H9 (cell line): ENCODE data around the gene GGA2. TPM values are rescaled to one million over a fixed set of nuclear protein-coding genes. Genes with fewer than 3 reads are reported as not detected.

ENCODE experiments used
- DNase-seq: peaks from one replicate; pipeline ENCODE4 v3.0.0-alpha.2; 2017
- H2AFZ ChIP-seq: one replicate; pipeline ENCODE4 v1.6.1; 2013; ENCODE audit warnings: mild to moderate bottlenecking, low read length, control low read depth, moderate library complexity
- H2AK5ac ChIP-seq: 2 replicates; pipeline ENCODE4 v1.6.1; 2013; ENCODE audit warnings: low read length, control low read depth, mixed read lengths; ENCODE audit not compliant: insufficient read length
- H2BK120ac ChIP-seq: one replicate; pipeline ENCODE4 v1.6.1; 2013; ENCODE audit warnings: low read depth, mild to moderate bottlenecking, low read length, control low read depth, inconsistent platforms; ENCODE audit not compliant: poor library complexity, severe bottlenecking
- H2BK12ac ChIP-seq: 2 replicates; pipeline ENCODE4 v1.6.1; 2013; ENCODE audit warnings: low read length, control low read depth, mixed read lengths, low read depth; ENCODE audit not compliant: insufficient read length
- H2BK15ac ChIP-seq: 2 replicates; pipeline ENCODE4 v1.6.1; 2013; ENCODE audit warnings: low read depth, low read length, control low read depth
- H2BK20ac ChIP-seq: one replicate; pipeline ENCODE4 v1.6.1; 2013; ENCODE audit warnings: low read depth, mild to moderate bottlenecking, low read length, control low read depth, inconsistent platforms; ENCODE audit not compliant: poor library complexity, severe bottlenecking
- H2BK5ac ChIP-seq: 2 replicates; pipeline ENCODE4 v1.6.1; 2013; ENCODE audit warnings: low read length, control low read depth, mixed read lengths; ENCODE audit not compliant: insufficient read length
- H3K14ac ChIP-seq: 2 replicates; pipeline ENCODE4 v1.6.1; 2013; ENCODE audit warnings: low read length, control low read depth; ENCODE audit not compliant: insufficient read depth
- H3K18ac ChIP-seq: 2 replicates; pipeline ENCODE4 v1.6.1; 2013; ENCODE audit warnings: low read depth, mild to moderate bottlenecking, mixed read lengths, low read length, control low read depth; ENCODE audit not compliant: insufficient read length
- H3K23ac ChIP-seq: 2 replicates; pipeline ENCODE4 v1.6.1; 2013; ENCODE audit warnings: low read length, control low read depth, mixed read lengths, low read depth; ENCODE audit not compliant: insufficient read length
- H3K23me2 ChIP-seq: 2 replicates; pipeline ENCODE4 v1.6.1; 2013; ENCODE audit warnings: low read depth, mild to moderate bottlenecking, mixed read lengths, low read length, control low read depth; ENCODE audit not compliant: insufficient read length, poor library complexity, severe bottlenecking
- H3K27ac ChIP-seq: 2 replicates; pipeline ENCODE4 v1.5.1; 2013; ENCODE audit warnings: low read length, control low read depth, mixed read lengths, low read depth; ENCODE audit not compliant: insufficient read length
- H3K27me3 ChIP-seq: 2 replicates; pipeline ENCODE4 v1.6.1; 2013; ENCODE audit warnings: low read length, control low read depth, inconsistent platforms; ENCODE audit not compliant: insufficient read depth
- H3K4ac ChIP-seq: 2 replicates; pipeline ENCODE4 v1.6.1; 2013; ENCODE audit warnings: low read depth, mild to moderate bottlenecking, control low read depth, inconsistent platforms, low read length, moderate library complexity
- H3K4me1 ChIP-seq: 2 replicates; pipeline ENCODE4 v1.6.1; 2013; ENCODE audit warnings: low read length, control low read depth, inconsistent platforms; ENCODE audit not compliant: insufficient read depth
- H3K4me2 ChIP-seq: 2 replicates; pipeline ENCODE4 v1.6.1; 2013; ENCODE audit warnings: low read length, control low read depth, mixed read lengths; ENCODE audit not compliant: insufficient read length, insufficient read depth
- H3K56ac ChIP-seq: 2 replicates; pipeline ENCODE4 v1.6.1; 2013; ENCODE audit warnings: low read depth, mild to moderate bottlenecking, mixed read lengths, low read length, control low read depth; ENCODE audit not compliant: insufficient read length
- H3K79me1 ChIP-seq: 2 replicates; pipeline ENCODE4 v1.6.1; 2013; ENCODE audit warnings: low read depth, mild to moderate bottlenecking, moderate library complexity, low read length, control low read depth, inconsistent platforms; ENCODE audit not compliant: insufficient read depth, poor library complexity, severe bottlenecking
- H3K79me2 ChIP-seq: 2 replicates; pipeline ENCODE4 v1.6.1; 2013; ENCODE audit warnings: low read length, control low read depth, inconsistent platforms; ENCODE audit not compliant: insufficient read depth
- H3K9ac ChIP-seq: 2 replicates; pipeline ENCODE4 v1.6.1; 2013; ENCODE audit warnings: low read length, control low read depth, mixed read lengths; ENCODE audit not compliant: insufficient read length; ENCODE audit errors: extremely low read depth
- H3K9me3 ChIP-seq: one replicate; pipeline ENCODE4 v1.6.1; 2013; ENCODE audit warnings: low read depth, low read length, inconsistent platforms; ENCODE audit not compliant: control insufficient read depth
- H3T11ph ChIP-seq: one replicate; pipeline ENCODE4 v1.6.1; 2013; ENCODE audit warnings: mild to moderate bottlenecking, low read length, control low read depth, inconsistent platforms
- H4K20me1 ChIP-seq: one replicate; pipeline ENCODE4 v1.6.1; 2013; ENCODE audit not compliant: control insufficient read depth, insufficient read length, insufficient read depth
- H4K5ac ChIP-seq: 2 replicates; pipeline ENCODE4 v1.6.1; 2013; ENCODE audit warnings: low read depth, mild to moderate bottlenecking, mixed read lengths, low read length, control low read depth; ENCODE audit not compliant: insufficient read length
- H4K8ac ChIP-seq: replicated peaks from 2 replicates; pipeline ENCODE4 v1.6.1; 2013; ENCODE audit warnings: low read length, control low read depth, mixed read lengths, low read depth; ENCODE audit not compliant: insufficient read length
- H4K91ac ChIP-seq: 2 replicates; pipeline ENCODE4 v1.6.1; 2013; ENCODE audit warnings: low read depth, mild to moderate bottlenecking, moderate library complexity, mixed read lengths, low read length, control low read depth; ENCODE audit not compliant: insufficient read length
- H3K27ac Mint-ChIP-seq, 3 experiments: 2 replicates in 2 of 3; 3 replicates in 1 of 3; pipeline ENCODE4 v1.8.0; 2020 to 2021; ENCODE audit warnings: mixed read lengths in 3 of 3, mild to moderate bottlenecking in 1 of 3, moderate library complexity in 1 of 3
- H3K27me3 Mint-ChIP-seq: 2 replicates; pipeline ENCODE4 v1.8.0; 2021; ENCODE audit warnings: low read depth, mild to moderate bottlenecking, moderate library complexity, mixed read lengths
- H3K36me3 Mint-ChIP-seq, 3 experiments: 2 replicates in 2 of 3; 3 replicates in 1 of 3; pipeline ENCODE4 v1.8.0; 2020 to 2021; ENCODE audit warnings: low read depth in 3 of 3, mixed read lengths in 3 of 3; ENCODE audit not compliant: insufficient read depth in 1 of 3
- H3K4me1 Mint-ChIP-seq, 2 experiments: 2 replicates each; pipeline ENCODE4 v1.8.0; 2020; ENCODE audit warnings: mixed read lengths in 2 of 2
- H3K4me3 Mint-ChIP-seq, 2 experiments: 2 replicates in 1 of 2; 3 replicates in 1 of 2; pipeline ENCODE4 v1.8.0; 2020 to 2021; ENCODE audit warnings: mild to moderate bottlenecking in 2 of 2, mixed read lengths in 2 of 2, moderate library complexity in 1 of 2
- H3K9me3 Mint-ChIP-seq, 2 experiments: 2 replicates in 1 of 2; 3 replicates in 1 of 2; pipeline ENCODE4 v1.8.0; 2020; ENCODE audit warnings: mild to moderate bottlenecking in 2 of 2, mixed read lengths in 2 of 2, moderate library complexity in 1 of 2
- CTCF ChIP-seq: fragments of 200-600 bp; sonication (generic); conservative IDR thresholded peaks from 3 replicates; pipeline ENCODE4 v1.8.0; 2021; ENCODE audit warnings: antibody characterized with exemption, mild to moderate bottlenecking
- WGBS: extraction: QIAGEN DNeasy Blood & Tissue Kit; methylation state at CpG from one replicate; pipeline ENCODE4 v1.1.7; 2013; ENCODE audit warnings: missing lambda C conversion rate, low lambda C conversion rate, mixed read lengths; ENCODE audit not compliant: insufficient read length; ENCODE audit errors: extremely low coverage; 5-methylcytosine and 5-hydroxymethylcytosine counted together
- total RNA-seq: library from RNA; stranded (reverse); gene quantifications from 2 replicates; pipeline ENCODE4 v1.2.1, GENCODE V29; 2021

The GGA2 gene
- total RNA-seq, 1 experiment from 2014 or later: 143 TPM

GRCh38 chr16:23524886-23525285 is 14.6 kb upstream of the GGA2 start:
- H3K9me3 Mint-ChIP-seq: no peaks in the 10 kb centered on the region
- Histone ChIP-seq H3K18ac (no peak overlapping the region), H3K9ac (no peak overlapping the region), H3K79me2 (no peaks in the 10 kb centered on the region), H3K9me3 (no peaks in the 10 kb centered on the region), H3K23me2 (no peaks in the 10 kb centered on the region), H2BK12ac (no peak overlapping the region), H3K4me1 (no peaks in the 10 kb centered on the region), H3K56ac (no peak overlapping the region), H4K20me1 (no peaks in the 10 kb centered on the region), H3K14ac (no peak overlapping the region), H2AFZ (no peak overlapping the region), H2BK20ac (no peak overlapping the region), H2AK5ac (no peak overlapping the region), H3K4me2 (no peak overlapping the region), H4K5ac (no peak overlapping the region), H4K8ac (no peak overlapping the region), H3K27me3 (no peaks in the 10 kb centered on the region), H4K91ac (no peak overlapping the region), H2BK120ac (no peak overlapping the region), H2BK5ac (no peak overlapping the region), H3K79me1 (no peaks in the 10 kb centered on the region), H3T11ph (no peak overlapping the region), H3K23ac (no peak overlapping the region), H2BK15ac (no peak overlapping the region), H3K27ac (no peak overlapping the region), H3K4ac (no peak overlapping the region)
- H3K27me3 Mint-ChIP-seq: no peaks in the 10 kb centered on the region
- no peaks in the 10 kb centered on the region for H3K4me1 Mint-ChIP-seq
- TF ChIP-seq CTCF: no peak
- no peak overlapping the region for H3K27ac Mint-ChIP-seq
- H3K36me3 Mint-ChIP-seq: peaks cover 35 to 78% (median 74%) of the 10 kb centered on the region in 3 experiments
- no peak for DNase-seq
- H3K4me3 Mint-ChIP-seq: no peak overlapping the region
- no CpG with 5 or more reads among the region's 3 CpGs for WGBS
